Uterus (tissue), 2 donors: ENCODE measurements around the gene KCNJ11.

Experiments used
- POLR2A ChIP-seq, 2 donors: fragments of 450-650 bp; IDR thresholded peaks; one replicate each; pipeline ENCODE4 v1.6.1; 2016; ENCODE audit warnings: antibody characterized with exemption in 2 of 2, mild to moderate bottlenecking in 1 of 2, moderate library complexity in 1 of 2
- TF ChIP-seq, protein P1 (sequence below), 4 experiments: fragments of 200-600 bp in 2 of 4; fragments of 450-650 bp in 2 of 4; sonication (generic) in 2 of 4; IDR thresholded peaks; one replicate each; pipeline ENCODE4 v1.5.1; 2016 to 2019; ENCODE audit warnings: antibody characterized with exemption in 4 of 4, mild to moderate bottlenecking in 2 of 4, moderate library complexity in 1 of 4

DNA sequence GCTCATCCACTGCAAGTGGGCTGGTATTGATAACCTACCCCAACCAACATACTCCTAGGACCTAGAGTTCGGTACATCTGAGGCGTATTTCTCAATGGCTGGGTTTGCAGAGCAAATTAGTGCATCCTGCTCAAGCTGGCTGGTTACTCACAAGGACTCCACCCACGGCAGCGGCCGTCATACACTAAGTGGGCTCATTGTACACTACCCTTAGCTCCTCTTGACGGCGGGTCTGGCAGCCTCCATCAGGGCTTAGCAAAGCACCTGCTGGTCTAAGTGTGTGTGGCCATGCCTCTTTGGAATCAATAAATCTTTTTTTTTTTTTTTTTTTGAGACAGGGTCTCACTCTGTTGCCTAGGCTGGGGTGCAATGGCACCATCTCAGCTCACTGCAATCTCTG lies 20.2 kb upstream of the KCNJ11 start:
- no peak for TF ChIP-seq POLR2A (IDR thresholded peaks at IDR 0.05)
- TF ChIP-seq, protein P1, sequence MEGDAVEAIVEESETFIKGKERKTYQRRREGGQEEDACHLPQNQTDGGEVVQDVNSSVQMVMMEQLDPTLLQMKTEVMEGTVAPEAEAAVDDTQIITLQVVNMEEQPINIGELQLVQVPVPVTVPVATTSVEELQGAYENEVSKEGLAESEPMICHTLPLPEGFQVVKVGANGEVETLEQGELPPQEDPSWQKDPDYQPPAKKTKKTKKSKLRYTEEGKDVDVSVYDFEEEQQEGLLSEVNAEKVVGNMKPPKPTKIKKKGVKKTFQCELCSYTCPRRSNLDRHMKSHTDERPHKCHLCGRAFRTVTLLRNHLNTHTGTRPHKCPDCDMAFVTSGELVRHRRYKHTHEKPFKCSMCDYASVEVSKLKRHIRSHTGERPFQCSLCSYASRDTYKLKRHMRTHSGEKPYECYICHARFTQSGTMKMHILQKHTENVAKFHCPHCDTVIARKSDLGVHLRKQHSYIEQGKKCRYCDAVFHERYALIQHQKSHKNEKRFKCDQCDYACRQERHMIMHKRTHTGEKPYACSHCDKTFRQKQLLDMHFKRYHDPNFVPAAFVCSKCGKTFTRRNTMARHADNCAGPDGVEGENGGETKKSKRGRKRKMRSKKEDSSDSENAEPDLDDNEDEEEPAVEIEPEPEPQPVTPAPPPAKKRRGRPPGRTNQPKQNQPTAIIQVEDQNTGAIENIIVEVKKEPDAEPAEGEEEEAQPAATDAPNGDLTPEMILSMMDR (IDR thresholded peaks at IDR 0.05) = no peak
